ENCODE data around the gene SLC4A2.
"Not testable (repeated sequence)": the region's sequence is repeated elsewhere in the genome, so short reads cannot be mapped to it uniquely, and the experiment has no call there.

SLC4A2 gene

DNA sequence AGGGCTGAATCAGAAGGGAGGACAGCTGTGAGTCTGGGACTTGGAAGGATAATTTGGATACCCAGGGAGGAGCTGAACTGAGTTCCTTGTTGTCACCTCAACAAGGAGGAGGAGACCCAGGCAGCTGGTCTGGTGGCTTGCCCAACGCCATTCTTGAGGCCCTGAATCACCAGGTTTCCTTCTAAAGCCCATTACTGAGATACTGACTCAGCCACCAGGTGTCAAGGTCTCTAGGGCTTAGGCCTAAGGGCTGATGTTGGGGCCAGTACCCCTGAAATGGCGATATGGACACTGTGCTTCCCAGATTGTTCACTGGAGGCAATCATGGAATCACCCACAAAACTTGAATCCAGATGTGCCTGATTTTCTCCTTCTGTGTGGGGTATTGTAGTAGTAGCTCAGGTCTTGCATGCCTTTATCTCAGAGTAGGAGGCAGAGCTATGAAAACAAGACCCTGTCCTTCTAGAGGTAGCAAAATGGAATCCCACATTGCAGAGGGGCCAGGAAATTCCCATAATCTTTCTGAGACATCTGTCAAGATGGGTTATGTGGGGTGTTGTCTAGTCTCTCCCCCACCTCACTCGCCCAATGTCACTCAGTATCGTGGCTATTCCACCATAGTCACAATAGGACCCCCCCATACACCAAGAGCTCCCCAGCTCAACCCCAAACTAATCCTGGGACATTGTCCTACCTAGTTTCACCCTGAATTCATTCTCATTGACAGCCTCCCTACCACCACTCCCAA lies 33.3 kb upstream of the SLC4A2 start:
- Histone ChIP-seq H3K36me3 (ENCODE audit: control insufficient read depth, insufficient read depth, low read length) (no peaks in the 10 kb centered on the region), H3K9me3 (ENCODE audit: control insufficient read depth, insufficient read depth, low read depth, low read length) (no peaks in the 10 kb centered on the region), H3K4me1 (ENCODE audit: control insufficient read depth, insufficient read depth, low read length) (peaks cover 18% of the 10 kb centered on the region), H3K27ac (ENCODE audit: low read depth, low read length) (peak overlapping the region; percentile 72; the same call in 1 of the 2 replicates), H3K9ac (ENCODE audit: low read length) (peak overlapping the region; percentile 74), H3K27me3 (ENCODE audit: control insufficient read depth, insufficient read depth, low read length) (no peaks in the 10 kb centered on the region), H3K4me3 (ENCODE audit: low read depth, low read length) (peak overlapping the region; percentile 64; the same call in 1 of the 2 replicates)

DNA sequence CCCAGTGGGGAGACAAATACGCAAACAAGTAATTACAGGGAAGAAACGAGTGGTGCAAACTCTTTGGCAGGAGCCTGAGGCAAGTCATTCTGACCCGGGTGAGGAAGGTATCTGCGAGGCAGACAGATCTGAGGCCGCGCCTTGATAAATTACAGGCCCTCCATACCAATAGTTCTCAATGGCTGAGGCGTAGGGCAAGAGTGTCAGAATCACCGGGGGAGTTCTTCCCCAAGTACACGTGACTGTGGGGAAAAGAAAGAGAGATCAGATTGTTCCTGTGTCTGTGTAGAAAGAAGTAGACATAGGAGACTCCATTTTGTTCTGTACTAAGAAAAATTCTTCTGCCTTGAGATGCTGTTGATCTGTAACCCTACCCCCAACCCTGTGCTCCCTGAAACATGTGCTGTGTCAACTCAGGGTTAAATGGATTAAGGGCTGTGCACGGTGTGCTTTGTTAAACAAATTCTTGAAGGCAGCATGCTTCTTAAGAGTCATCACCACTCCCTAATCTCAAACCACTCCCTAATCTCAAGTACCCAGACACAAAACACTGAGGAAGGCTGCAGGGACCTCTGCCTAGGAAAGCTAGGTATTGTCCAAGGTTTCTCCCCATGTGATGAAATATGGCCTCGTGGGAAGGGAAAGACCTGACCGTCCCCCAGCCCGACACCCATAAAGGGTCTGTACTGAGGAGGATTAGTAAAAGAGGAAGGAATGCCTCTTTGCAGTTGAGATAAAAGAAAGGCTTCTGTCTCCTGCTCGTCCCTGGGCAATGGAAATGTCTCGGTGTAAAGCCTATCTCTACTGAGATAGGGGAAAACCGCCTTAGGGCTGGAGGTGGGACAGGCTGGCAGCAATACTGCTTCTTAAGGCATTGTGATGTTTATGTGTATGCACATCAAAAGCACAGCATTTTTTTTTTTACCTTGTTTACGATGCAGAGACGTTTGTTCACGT lies 32.3 kb upstream of the SLC4A2 start:
- Histone ChIP-seq H3K4me3 (ENCODE audit: low read depth, low read length) (peak overlapping the region; percentile 64), H3K4me1 (ENCODE audit: control insufficient read depth, insufficient read depth, low read length) (peaks cover 18% of the 10 kb centered on the region), H3K27ac (ENCODE audit: low read depth, low read length) (peak overlapping the region; percentile 72; the same call in 1 of the 2 replicates), H3K9ac (ENCODE audit: low read length) (peak overlapping the region; percentile 74)
- H3K27me3 ChIP-seq (ENCODE audit: control insufficient read depth, insufficient read depth, low read length); H3K36me3 ChIP-seq (ENCODE audit: control insufficient read depth, insufficient read depth, low read length); H3K9me3 ChIP-seq (ENCODE audit: control insufficient read depth, insufficient read depth, low read depth, low read length): not testable (repeated sequence)

DNA sequence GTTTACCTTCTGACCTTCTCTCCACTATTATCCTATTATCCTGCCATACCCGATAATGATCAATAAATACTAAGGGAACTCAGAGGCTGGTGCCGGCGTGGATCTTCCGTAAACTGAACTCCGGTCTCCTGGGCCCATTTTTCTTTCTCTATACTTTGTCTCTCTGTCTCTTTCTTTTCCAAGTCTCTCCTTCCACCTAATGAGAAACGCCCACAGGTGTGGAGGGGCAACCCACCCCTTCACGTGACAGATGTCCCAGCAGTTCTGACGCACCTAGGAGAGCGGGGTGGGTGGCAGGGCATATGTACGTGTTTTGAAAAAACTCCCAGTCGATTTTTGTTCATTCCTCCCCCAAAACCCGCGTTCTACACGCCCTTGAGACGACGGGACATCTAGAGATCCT lies 31.7 kb upstream of the SLC4A2 start:
- H3K27ac ChIP-seq (ENCODE audit: low read depth, low read length) = peak overlapping the region; percentile 72; the same call in 1 of the 2 replicates
- peaks cover 18% of the 10 kb centered on the region for H3K4me1 ChIP-seq (ENCODE audit: control insufficient read depth, insufficient read depth, low read length)
- H3K36me3 ChIP-seq (ENCODE audit: control insufficient read depth, insufficient read depth, low read length); H3K9me3 ChIP-seq (ENCODE audit: control insufficient read depth, insufficient read depth, low read depth, low read length); H3K27me3 ChIP-seq (ENCODE audit: control insufficient read depth, insufficient read depth, low read length): not testable (repeated sequence)
- H3K9ac ChIP-seq (ENCODE audit: low read length) = peak overlapping the region; percentile 74
- peak overlapping the region; percentile 64 for H3K4me3 ChIP-seq (ENCODE audit: low read depth, low read length)

DNA sequence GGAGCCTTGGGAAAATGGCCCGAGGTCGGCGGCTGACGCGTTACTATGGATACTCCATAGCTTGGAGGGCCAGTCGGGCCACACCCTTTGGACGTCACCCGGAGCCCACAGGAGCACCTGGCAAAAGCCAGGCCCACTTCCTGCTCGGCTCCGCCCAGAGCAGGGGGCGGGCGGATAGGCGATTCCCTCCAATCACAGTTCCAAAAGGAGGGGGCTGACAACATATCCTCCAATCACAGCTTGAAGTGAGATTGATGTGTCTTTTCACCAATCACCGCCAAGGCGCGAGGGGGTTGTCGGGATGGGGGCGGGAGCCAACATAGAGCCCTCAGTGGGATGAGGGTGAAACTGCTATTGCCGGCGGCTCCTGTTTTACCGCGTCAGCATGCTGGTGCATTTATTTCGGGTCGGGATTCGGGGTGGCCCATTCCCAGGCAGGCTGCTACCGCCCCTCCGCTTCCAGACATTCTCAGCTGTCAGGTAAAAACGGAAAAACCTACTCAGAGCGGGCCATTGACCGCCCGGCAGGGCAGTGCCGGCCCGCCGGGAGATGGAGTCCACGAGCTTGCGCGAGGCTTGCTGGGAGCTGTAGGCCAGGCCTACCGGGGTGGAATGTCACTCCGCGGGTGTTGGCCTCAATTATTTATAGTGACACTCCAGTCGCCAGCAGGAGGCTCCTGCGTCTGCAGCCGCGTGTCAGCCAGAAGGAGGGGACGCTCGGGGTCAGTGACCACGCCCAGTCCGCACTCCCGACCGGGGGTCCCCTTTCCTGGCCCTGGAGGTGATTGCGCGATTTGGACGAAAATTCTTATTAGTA lies 31.1 kb upstream of the SLC4A2 start, which contains the start of gene ABCB8:
Gene ABCB8, plus strand, starts transcription at position 320 of the 817 bp plus-strand sequence. Its CDS starts 66 bp downstream, at position 386.
- Histone ChIP-seq H3K36me3 (ENCODE audit: control insufficient read depth, insufficient read depth, low read length) (no peaks in the 10 kb centered on the region), H3K27ac (ENCODE audit: low read depth, low read length) (peak within 1 kb of the TSS; percentile 72; the same call in 1 of the 2 replicates)

DNA sequence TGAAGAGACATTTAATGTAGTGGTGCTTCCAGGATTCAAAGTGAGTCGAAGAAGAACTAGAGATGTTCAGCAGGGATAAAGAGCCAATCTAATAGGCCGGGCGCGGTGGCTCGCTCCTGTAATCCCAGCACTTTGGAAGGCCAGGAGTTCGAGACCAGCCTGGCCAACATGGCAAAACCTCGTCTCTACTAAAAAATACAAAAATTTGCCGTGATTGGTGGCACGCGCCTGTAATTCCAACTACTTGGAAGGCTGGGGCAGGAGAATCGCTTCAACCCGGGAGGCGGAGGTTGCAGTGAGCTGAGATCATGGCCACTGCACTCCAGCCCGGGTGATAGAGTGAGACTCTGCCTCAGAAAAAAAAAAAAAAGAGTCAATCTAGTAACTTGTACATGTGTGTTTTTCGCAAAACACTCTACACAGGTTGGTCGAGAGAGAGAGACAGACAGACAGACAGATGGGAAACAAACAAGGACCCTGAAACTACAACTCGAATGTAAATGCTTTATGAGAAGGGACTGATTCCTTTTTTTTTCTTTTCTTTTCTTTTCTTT lies 30.4 kb upstream of the SLC4A2 start:
- peaks cover 20% of the 10 kb centered on the region for H3K4me1 ChIP-seq (ENCODE audit: control insufficient read depth, insufficient read depth, low read length)
- H3K27me3 ChIP-seq (ENCODE audit: control insufficient read depth, insufficient read depth, low read length) = no peaks in the 10 kb centered on the region
- H3K9ac ChIP-seq (ENCODE audit: low read length) = peak overlapping the region; percentile 44
- H3K4me3 ChIP-seq (ENCODE audit: low read depth, low read length) = peak overlapping the region; percentile 94
- H3K36me3 ChIP-seq (ENCODE audit: control insufficient read depth, insufficient read depth, low read length) = no peaks in the 10 kb centered on the region
- peak overlapping the region; percentile 63; the same call in 1 of the 2 replicates for H3K27ac ChIP-seq (ENCODE audit: low read depth, low read length)
- H3K9me3 ChIP-seq (ENCODE audit: control insufficient read depth, insufficient read depth, low read depth, low read length) = no peaks in the 10 kb centered on the region

More for the DNA sequence above, 31.1 kb upstream of the SLC4A2 start, which contains the start of gene ABCB8:
- Histone ChIP-seq H3K9me3 (ENCODE audit: control insufficient read depth, insufficient read depth, low read depth, low read length) (no peaks in the 10 kb centered on the region), H3K4me3 (ENCODE audit: low read depth, low read length) (peak within 1 kb of the TSS; percentile 94), H3K4me1 (ENCODE audit: control insufficient read depth, insufficient read depth, low read length) (peaks cover 20% of the 10 kb centered on the region), H3K9ac (ENCODE audit: low read length) (peak within 1 kb of the TSS; percentile 74), H3K27me3 (ENCODE audit: control insufficient read depth, insufficient read depth, low read length) (no peaks in the 10 kb centered on the region)

DNA sequence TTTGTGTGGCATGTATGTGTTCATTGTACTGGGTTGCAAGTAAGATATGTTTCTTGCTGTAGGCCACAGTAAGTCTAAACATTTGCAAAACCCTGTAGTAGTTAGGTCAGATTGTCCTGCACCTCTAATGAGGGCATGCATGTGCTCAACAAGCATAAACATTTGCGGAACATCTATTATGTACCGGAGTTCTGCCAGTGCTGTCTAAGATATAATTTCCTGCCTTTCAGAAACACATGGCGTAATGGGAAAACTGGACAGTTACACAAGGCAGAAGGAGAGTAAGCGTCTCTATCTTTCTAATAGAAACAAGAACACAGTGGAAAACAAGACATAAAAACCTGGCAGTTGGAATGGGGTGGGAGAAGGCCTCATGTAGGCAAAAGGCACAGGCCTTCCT lies 28.4 kb upstream of the SLC4A2 start:
- H3K27ac ChIP-seq (ENCODE audit: low read depth, low read length) = no peak overlapping the region
- H3K9ac ChIP-seq (ENCODE audit: low read length) = no peak overlapping the region
- H3K27me3 ChIP-seq (ENCODE audit: control insufficient read depth, insufficient read depth, low read length) = no peaks in the 10 kb centered on the region
- peaks cover 11% of the 10 kb centered on the region for H3K4me1 ChIP-seq (ENCODE audit: control insufficient read depth, insufficient read depth, low read length)
- H3K4me3 ChIP-seq (ENCODE audit: low read depth, low read length) = no peak overlapping the region
- no peaks in the 10 kb centered on the region for H3K9me3 ChIP-seq (ENCODE audit: control insufficient read depth, insufficient read depth, low read depth, low read length)
- H3K36me3 ChIP-seq (ENCODE audit: control insufficient read depth, insufficient read depth, low read length) = peaks cover 19% of the 10 kb centered on the region

DNA sequence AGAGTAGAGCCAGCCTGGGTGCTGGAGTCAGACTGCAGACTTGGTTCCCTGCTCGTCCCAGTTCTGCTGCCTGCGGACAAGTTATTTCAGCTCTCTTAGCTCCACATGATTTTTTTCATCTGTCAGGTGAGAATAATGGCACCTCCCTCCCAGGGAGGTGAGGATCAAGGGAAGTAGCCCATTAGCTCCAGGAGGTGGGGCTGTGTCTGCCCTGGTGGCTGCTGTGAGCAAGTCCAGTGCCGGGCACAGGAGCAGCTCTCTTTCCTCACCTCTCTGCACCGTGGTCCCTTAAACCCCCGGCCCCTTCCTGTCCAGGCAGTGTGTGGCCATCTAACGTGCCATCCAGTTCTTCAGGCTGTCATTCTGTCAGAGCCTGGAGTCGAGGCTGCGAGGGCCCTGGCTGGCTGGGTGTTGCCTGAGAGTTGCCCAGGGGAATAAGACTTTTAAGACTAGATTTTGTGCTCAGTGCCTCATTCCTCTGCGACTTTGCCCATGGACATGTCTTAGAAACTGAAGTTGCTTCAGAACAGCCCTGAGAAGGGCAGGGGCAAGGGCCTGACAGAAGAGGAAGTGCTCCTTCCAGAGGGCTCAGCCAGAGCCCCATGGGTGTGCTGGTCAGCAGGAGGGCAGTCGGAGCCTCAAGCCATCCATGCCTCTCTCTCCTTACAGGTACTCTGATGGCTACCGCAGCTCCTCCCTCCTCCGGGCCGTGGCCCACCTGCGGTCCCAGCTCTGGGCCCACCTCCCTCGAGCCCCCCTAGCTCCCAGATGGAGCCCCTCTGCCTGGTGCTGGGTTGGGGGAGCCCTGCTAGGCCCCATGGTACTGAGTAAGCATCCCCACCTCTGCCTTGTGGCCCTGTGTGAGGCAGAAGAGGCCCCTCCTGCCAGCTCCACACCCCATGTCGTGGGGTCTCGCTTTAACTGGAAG lies 26.2 kb upstream of the SLC4A2 start:
- Histone ChIP-seq H3K9ac (ENCODE audit: low read length) (no peak overlapping the region), H3K36me3 (ENCODE audit: control insufficient read depth, insufficient read depth, low read length) (peaks cover 33% of the 10 kb centered on the region)

DNA sequence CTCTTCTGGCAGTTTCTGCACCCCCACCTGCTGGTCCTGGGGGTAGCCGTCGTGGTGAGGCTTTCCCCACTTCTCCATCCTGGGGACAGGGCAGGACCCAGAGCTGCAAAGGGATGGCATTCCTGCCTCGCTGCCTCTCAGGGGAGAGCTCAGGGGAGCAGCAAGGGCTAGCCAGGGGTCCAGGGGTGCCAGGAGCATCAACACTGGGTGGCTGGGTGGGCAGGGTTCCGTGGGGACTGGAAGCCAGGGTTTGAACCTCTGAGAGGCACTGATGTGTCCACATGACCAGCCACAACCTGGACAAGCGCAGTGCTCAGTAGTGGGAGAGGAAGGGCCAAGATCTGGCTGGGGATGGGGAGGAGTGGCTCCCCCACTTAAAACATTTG lies 25.5 kb upstream of the SLC4A2 start:
- Histone ChIP-seq H3K27ac (ENCODE audit: low read depth, low read length) (no peak overlapping the region), H3K9ac (ENCODE audit: low read length) (no peak overlapping the region), H3K9me3 (ENCODE audit: control insufficient read depth, insufficient read depth, low read depth, low read length) (no peaks in the 10 kb centered on the region), H3K36me3 (ENCODE audit: control insufficient read depth, insufficient read depth, low read length) (peaks cover 33% of the 10 kb centered on the region), H3K4me3 (ENCODE audit: low read depth, low read length) (no peak overlapping the region), H3K4me1 (ENCODE audit: control insufficient read depth, insufficient read depth, low read length) (peaks cover 6% of the 10 kb centered on the region; the same call in 1 of the 2 replicates), H3K27me3 (ENCODE audit: control insufficient read depth, insufficient read depth, low read length) (no peaks in the 10 kb centered on the region)

More for the DNA sequence above, 26.2 kb upstream of the SLC4A2 start:
- no peaks in the 10 kb centered on the region for H3K27me3 ChIP-seq (ENCODE audit: control insufficient read depth, insufficient read depth, low read length)
- no peak overlapping the region for H3K27ac ChIP-seq (ENCODE audit: low read depth, low read length)
- no peak overlapping the region for H3K4me3 ChIP-seq (ENCODE audit: low read depth, low read length)
- peaks cover 2% of the 10 kb centered on the region; the same call in 1 of the 2 replicates for H3K4me1 ChIP-seq (ENCODE audit: control insufficient read depth, insufficient read depth, low read length)
- H3K9me3 ChIP-seq (ENCODE audit: control insufficient read depth, insufficient read depth, low read depth, low read length) = no peaks in the 10 kb centered on the region

DNA sequence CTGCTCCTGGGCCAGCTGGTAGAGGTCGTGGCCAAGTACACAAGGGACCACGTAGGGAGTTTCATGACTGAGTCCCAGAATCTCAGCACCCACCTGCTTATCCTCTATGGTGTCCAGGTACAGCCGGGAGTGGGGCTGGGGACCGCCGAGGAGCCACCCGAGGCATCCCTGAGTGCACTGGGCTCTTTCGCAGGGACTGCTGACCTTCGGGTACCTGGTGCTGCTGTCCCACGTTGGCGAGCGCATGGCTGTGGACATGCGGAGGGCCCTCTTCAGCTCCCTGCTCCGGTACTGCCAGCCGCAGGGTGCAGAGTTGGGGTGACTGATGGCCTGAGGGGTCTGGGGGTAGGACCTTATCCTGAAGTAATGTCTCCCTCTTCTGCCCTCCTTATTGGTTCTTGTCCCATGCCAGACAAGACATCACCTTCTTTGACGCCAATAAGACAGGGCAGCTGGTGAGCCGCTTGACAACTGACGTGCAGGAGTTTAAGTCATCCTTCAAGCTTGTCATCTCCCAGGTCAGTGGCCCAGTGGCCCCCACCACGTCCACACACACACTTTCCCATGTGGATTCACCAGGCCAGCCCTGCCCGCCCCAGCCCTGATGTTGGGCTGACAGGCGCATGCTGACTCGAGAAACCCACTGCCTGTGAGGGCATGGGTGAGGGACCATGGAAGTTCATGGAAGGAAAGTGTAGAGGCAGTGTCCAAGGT lies 24.9 kb upstream of the SLC4A2 start:
- Histone ChIP-seq H3K27ac (ENCODE audit: low read depth, low read length) (no peak overlapping the region), H3K9me3 (ENCODE audit: control insufficient read depth, insufficient read depth, low read depth, low read length) (no peaks in the 10 kb centered on the region), H3K27me3 (ENCODE audit: control insufficient read depth, insufficient read depth, low read length) (no peaks in the 10 kb centered on the region), H3K4me1 (ENCODE audit: control insufficient read depth, insufficient read depth, low read length) (peaks cover 12% of the 10 kb centered on the region; the same call in 1 of the 2 replicates), H3K4me3 (ENCODE audit: low read depth, low read length) (no peak overlapping the region), H3K9ac (ENCODE audit: low read length) (no peak overlapping the region), H3K36me3 (ENCODE audit: control insufficient read depth, insufficient read depth, low read length) (peaks cover 33% of the 10 kb centered on the region)
